GM18511 (cell line): ENCODE results near the gene RBM44.

Experiments
- ATAC-seq: cut with Tn5 transposase; IDR thresholded peaks from one replicate; pipeline ENCODE4 v1.9.1; 2021; ENCODE audit warnings: mild to moderate bottlenecking, moderate library complexity; ENCODE audit not compliant: unreplicated experiment

RBM44 gene

DNA sequence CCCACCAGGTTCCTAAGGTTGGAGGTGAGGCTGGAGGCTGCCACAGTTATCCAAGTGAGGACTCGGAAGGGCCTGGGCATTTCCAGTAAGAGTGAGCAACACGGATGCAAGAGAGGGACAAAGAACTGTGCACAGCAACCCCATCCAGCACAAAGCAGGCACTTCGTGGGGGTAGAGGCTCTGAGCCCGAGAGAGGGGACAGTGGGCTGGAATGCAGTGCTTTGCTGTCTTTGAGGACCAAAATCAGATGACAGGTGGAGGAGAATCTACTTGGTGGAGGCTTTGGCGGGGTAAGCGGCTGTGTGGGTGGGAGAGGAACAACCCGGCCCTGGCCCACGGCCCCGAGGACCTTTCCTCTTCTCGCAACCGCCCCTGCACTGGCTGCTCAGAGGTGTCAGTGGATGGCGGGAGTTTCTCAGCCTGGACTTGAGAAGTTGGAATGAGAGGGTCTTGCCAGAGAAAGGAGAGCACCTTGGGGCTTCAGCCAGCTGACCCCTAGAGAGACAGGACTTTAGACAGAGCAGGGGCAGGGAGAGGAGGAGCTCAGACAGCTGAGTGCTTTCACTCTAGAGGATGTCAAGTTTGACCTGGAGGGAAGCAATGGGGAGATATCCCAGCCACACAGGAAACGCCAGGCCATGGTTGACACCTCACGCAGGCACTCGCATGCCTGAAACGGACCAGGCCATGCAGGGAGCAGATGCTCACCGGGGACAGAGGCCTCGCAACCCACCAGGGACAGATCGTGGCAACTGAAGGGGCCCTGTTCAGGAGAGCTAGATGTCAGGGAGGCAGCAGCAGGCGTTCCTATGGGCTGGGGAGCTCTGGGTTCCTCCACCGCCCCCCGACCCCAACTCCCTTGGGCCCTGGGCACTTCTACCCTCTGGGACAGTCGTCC is 72.4 kb downstream of the RBM44 start:
- ATAC-seq: no peak

DNA sequence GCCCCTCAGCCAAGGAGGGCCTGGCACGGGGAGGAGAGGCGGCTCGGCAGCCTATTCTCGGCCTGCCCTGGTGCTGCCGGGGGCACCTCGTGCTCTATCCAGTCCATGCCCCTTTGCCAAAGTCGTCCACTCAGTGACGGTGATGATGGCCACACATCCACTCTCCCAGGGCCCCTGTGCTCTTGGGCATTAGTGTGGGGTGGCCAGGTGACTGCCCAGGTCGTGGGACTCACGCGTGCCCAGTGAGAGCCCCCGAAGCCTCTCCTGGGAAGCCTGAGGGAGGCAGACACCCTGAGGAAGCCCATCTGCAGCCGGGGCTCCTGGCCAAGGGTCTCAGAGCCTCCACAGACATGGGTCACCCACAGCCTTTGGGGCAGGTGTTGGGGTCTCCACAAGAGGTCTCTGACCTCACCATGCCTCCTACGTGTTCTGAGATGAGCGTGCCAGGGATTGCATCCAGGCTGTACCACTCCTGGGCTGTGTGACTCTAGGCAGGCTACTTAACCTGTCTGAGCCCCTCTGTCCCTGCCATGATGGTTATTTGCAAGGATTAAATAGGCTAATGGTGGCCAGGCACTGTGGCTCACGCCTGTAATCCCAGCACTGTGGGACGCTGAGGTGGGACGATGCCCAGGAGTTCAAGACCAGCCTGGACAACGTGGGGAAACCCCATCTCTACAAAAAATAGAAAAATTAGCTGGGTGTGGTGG is 73.8 kb downstream of the RBM44 start:
- ATAC-seq: no peak

DNA sequence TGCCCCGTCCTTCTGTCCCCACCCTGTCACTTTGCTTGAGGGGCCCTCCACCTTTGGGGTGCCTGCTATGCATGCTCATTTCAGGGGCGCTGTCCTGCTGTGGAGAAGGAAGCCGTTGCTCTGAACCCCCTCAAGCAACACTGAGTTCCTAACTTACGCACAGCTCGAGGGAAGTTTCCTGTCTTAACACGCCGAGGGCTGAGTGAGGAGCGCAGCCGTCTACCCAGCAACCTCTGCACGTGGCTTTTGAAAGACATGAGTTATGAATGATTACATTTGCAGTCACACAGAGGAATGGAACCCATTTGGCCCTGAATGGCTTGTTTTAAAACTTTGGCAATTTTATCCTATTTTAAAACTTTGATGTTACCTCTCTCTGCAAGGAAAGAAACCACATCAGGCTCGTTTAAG is 74.8 kb downstream of the RBM44 start:
- no peak for ATAC-seq

DNA sequence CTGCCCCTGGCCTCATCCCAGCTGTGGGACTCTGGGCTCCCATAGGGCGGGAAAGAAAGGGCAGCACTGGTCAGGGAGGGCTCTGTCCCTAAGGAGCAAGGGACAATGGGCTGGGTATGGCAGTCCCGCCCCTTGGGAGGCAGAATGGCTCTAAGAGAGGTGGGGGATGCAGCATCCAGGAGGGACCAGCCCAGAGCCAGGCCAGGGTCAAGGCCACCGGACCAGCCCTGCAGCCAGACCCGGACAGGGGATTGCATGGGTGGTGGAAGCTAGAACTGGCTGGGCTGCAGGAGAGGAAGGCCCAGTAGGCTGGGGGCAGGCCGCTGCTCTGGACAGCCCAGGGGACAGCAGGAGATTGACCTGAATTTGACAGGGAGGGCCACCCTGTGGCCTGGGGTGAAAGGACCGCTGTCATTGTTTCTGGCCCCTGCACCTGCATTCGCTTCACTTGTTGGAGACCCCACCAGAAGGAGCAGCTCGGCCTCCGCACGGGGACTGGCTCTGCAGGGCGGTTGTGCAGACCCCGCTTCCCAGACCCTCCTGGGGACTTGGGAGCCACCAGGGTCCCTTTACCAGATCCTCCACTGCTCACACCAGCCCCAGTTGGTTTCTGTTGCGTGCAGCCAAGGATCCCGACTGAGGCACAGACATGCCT is 75.4 kb downstream of the RBM44 start:
- no peak for ATAC-seq

DNA sequence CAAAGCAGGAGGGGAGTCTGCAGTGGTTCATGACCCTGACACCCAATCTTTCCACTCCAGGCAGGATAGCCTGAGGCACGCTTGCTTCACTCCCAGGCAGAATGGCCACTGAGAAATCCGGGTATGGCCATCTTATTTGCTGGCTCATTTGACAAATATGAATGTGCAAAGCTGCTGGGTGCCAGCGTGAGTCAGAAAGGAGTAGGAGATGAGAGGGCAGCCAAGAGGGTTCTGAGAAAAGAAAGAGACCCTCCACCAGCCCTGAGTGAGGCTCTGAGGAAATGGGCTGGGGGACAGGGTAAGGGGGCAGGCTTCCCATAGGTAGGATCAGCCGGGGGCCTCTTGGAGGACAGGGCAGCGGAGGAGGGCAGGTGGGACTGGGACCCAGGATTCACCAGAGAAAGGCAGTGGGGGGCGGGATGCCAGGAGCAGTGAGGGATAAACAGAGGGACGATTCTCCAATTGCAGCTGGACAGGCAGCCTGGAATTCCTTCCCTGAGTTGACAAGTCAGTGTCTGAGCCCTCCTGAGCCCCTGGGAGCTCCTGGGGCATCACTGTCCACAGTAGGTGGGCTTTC is 76.1 kb downstream of the RBM44 start:
- no peak for ATAC-seq

DNA sequence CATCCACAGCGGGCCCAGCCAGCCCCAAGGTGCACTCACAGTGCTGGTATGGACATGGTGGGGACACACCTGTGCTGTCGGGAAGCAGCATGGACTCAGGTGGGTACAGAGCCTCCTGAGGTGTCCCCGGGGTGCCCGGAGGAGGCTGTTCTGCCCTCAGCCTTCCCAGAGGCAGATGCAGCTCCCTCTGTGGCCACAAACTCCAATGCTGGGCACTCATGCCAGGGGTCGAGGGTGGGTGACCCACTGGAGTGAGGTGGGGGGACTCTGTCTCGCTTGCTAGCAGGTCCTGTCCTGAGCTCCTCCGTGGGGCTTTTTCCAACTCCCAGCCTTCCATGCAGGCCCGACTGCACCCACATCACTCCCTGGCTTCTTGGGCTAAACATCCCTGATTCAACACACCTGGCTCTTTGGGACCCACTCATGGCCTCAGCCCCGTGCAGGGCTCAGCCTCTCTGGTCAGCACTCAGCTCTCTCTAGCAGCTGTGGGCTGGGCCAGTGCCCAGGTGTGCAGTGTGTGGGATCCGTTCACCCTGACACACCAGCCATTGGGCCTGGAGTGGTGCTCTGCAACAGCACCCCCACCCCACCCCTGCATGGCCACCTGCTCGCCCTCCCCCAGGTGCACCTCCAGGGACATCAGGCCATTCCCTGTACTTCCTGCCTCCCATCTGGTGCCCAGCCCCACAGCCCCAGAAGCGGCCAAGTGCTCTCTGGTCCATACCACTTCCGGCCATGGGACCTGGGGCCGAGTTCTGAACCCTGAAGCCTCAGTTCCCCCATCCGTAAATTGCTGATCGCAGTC is 76.9 kb downstream of the RBM44 start:
- no peak for ATAC-seq

DNA sequence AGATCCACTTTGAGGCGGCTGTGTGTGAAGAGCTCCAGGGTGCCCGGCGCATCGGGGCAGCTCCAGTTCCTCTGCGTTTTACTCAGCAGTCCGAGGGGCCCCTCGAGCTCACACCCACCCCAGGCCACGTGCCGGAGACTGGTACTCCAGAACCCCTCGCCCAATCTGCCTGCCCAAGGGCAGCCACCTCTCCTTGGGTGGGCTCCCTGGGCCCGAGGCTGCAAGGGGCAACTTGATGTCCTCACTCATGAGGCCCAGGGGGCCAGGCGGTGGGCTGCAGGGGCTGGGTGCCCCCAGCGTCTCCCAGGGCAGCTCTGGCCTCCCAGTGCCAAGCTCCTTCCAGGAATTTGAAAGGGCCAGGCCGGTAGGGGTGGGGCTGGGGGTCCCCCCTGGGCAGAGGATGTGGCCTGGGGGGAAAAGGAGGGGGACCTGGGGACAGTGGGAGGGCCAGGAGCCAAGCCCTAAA is 77.5 kb downstream of the RBM44 start:
- ATAC-seq: no peak

DNA sequence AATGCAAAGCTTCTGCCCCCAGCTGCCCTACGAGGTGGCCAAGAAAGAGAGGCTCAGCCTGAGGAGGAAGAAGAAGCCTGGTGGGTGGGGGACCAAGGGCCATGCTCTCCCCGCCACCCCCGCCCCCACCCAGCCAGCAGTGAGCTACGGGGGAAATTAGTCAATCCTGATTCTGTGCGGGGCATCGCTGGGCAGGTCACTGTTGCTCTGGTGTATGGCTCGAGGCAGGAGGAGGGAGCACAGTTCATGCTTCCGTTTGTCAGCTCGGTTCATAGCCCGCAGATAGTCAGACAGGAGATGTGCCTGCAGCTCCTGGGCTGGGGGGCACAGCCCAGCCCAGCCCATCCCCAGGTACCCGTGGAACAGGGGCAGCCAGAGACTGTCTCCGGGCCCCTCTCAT is 78.0 kb downstream of the RBM44 start:
- no peak for ATAC-seq

DNA sequence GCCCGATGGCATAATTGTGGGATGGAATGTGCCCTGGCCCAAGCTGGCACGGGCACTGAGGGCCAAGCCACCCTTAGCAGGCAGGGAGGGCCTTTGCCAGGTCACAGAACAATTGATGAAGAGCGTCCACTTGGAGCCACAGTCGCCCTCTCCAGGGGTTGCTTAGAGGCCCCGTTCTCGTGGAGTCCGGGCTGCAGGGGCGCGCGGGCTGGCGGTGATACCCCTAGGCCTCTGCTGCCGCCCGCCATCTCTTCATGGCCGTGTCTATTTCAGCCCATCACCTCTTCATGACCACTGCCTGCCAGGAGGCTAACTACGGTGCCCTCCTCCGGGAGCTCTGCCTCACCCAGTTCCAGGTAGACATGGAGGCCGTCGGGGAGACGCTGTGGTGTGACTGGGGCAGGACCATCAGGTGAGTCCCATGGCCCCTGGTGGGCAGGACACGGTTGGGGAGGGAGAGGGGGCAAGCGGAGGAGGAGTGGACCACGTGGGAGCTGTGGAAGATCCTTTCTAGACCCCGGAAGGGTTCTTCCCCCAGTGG is 78.4 kb downstream of the RBM44 start:
- no peak for ATAC-seq

DNA sequence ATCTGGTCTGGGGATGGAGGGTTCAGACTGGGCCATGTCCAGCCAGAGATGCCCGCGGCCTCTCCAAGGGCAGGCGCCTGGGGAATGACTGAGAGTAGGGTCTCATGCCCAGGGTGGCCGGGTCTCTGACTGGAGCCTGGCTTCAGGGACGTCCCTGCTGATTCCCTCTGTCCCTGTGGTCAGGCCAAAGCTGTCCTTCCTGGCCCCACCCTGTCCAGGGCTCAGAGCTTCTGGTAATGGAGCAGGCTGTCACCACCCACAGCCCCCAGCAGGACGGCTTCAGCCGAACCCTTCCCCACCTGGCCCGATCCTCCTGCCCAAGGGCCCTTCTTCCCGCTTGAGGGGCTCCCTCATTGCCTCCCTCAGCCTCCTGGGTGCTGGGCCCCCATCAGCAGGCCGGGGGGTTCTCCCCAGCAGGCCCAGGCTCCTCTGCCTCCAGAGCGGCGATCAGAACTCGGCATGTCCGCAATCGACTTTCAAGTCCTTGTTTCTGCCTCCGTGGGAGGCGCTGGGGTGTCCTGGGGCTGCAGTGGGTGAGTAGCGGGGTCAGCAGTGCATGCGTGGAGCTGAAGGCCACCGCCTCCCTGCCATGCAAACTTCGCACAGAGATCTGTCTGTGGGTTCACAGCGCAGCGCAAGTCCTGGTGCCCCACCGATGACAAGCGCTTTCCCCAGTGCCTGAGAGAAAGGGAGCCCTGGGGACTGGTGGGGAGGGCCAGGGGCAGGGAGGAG is 79.2 kb downstream of the RBM44 start:
- ATAC-seq: no peak

DNA sequence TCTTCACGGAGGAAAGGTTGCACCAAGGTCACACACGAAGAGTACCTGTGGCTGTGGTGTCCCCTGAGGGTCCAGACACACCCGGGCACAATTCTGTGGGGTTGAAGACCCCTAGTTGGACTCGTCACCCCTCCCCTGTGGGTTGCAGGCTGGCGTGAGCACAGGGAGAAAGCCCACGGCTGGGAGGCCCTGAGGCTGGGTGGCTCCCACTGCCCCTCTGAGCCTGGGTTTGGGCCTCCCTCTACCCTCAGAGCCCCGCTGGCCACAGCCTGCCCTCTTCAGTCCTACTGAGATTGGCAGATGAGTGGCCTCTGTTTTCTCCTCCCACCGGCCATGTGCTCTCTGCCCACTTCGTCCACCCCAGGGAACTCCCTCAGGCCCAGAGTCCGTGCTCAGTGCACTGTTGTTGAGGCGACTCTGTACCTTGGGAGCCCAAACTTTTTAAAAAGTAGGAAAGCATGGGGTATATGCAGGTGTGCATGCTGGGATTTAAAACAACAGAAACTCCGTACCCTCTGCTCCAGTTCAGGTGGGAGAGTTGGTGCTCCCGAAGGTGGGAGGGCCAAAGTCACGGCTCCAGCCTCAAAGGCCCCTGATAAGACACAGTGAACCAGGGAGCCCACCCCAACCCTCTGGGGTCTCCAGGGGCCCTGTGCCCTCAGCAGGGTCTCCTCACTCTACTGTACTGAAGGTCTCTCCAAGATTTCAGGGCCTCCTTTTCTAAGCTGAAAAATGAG is 79.9 kb downstream of the RBM44 start:
- ATAC-seq: no peak

DNA sequence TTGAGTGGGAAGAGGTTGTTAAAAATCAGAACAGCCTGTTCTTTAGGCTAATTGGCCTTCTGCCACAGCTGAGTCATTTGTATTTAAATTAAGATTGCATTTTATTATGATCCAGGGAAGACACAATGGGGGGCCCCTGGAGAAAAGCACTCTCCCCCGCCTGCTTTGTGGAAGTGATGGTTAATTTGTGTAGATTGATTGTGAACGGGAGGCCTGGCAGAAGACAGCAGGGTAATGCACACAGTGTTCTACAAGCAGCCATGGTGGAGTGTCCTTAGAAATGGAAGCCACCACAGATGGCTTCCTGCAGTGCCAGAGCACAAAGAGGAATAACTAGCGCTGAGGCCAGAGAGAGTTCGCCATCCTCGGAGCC is 80.5 kb downstream of the RBM44 start:
- no peak for ATAC-seq

DNA sequence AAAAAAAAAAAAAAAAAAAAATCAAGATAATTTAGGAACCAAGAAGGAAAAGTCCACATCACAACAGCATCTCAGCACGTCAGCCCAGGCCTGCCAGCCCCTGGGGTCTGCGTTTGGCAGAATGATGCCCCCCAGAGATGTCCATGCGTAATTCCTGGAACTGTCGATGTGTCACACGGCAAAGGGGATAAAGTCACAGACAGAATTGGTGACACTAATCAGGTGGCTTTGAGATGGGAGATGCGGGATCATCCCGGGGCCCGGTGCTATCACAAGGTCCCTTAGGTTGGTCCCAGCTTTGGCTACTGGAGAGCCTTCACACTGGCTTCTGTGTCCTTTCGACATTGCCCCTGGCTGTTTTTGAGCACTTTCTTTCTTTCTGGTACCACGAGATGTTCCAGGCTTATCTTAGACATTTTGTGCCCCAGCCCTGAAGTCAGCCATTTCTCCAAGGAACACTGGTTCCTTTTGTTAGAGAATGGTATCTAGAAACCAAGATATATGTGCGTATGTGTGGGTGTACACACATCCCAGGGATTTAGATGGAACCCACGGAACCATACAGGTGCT is 81.5 kb downstream of the RBM44 start:
- no peak for ATAC-seq

DNA sequence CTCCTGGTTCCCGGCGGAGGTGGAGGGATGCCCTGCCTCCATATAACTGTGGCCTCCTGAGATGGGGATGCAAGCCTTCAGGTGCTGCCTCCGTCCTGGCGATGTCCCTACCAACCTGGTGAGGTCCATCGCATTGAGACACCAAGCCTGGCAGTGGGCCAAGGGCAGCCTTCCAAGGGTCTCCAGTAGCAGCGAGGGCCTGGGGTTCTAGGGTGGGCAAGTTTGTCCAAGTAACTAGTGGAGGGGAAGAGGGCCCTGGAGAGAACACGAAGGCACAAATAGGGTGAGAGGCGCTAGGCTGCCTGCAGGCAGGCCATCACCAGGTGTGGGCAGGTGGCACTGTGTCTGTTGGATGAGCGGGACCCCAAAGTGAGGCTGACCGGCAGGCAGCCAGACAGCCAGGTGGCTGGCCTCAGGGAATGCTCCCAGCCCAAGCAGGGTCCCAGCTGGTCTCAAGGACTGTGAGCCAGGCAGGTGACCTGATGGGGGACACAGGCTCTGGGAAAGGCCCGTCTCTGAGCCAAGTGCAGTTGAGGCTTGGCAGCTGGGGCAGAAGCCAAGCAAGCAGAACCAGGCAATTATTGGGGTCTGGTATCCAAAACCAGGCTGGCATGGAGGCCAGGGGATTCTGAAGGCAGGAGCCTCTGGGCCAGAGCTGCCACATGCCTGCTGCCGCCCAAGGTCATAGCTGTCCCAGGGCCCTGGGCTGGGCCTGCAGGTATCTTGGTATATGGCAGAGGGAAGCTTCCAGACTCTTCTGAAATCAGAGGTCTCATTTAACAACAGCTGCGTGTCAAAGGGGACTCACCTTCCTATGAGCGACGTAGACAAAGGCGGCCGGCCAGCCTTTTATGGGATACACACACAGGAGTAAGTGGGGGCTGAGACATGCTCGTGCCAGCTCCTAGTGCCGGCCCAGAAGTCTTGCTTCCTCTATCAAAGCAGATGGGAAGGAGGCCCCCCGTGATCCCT is 84.2 kb downstream of the RBM44 start:
- no peak for ATAC-seq

DNA sequence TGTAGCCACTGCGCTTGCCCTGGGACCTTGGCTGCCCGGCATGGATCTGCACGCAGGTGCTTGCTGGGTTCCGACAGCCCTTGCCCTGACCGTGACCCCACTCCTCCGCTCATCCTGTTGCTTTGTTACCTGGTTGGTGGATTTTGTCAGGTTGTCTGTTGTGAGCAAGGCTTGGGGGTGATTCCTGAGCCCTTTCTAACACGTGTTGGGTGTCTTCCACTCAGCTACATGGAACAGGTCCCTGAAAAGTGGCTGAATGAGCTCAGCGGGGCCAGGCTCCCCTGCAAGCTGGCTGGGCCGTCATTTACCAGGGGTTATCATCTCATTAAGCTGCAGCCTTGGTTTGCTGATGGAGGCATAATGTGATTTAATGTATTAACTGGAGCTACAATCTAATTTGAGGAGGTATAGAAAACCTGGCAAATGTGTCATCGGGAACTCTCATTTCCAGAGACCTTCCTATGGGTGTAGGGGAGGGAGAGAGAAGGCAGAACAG is 85.4 kb downstream of the RBM44 start:
- ATAC-seq: no peak

DNA sequence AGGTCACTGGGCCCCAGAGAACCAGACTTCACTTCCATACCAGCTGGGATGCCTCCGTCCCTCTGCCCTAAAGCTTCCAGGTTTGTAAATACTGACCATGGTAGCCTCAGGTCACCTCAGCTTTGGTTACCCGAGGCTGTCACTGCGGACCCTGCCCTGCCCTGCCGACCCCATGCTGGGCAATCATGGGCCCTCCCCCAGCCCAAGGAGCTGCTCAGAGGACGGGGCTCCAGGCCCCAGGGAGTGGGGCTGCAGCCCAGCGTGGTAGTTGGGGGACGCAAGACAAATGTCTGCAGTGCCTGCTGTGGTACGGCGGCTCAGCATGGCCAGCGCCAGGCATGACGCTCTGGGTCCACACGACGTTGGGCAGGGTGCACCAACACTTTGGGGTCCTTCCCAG is 86.1 kb downstream of the RBM44 start:
- no peak for ATAC-seq
